Epidermal melanocyte (primary cell): Measurements from ENCODE around the gene AOPEP.

Source experiments
- DNase-seq: peaks from one replicate; pipeline ENCODE4 v3.0.0; 2011; ENCODE audit warnings: low spot score; ENCODE audit not compliant: insufficient read length

AOPEP gene

DNA sequence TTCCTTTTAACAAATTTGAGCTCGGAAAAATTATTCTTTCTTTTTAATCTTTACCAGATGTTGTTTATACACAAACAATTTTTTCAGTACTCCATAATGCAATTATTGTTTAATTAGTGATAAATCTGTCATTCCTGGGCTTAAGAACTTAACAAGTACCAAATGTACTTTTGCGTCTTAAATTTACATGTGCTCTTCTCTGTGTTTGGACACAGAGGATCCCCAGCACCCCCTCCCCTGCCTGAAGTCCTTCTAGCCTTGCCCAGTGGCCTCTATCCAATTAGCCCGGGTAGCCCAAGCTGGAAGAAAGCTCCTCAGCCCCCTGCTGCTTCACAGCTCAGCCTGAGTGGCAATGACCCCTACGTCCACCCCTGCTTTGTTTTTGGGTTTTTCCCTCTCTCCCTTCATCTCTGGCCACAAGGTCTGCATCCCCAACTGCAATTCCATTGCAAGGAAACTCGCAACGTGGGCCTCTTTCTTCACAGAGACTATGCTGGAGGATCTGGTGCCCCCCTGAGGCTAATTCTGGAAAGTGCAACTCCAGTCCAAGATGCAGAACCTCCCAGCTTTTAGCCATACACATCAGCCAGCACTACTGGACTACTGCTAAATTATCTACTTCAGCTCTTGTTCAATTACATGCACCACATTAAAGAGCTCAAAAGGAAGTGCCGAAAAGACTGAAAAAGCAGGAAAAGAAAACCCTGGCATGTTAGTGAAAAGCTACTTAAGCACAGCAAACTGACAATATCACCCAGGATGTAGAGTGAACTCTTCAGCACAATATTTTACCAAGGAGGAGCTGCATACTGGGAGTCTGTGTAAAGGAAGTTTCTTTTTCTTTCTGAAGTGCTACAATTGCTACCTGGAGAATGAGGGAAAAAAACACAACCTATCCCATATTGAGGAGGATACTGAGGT is 404.8 kb downstream of the AOPEP start:
- peak; percentile 81 for DNase-seq

DNA sequence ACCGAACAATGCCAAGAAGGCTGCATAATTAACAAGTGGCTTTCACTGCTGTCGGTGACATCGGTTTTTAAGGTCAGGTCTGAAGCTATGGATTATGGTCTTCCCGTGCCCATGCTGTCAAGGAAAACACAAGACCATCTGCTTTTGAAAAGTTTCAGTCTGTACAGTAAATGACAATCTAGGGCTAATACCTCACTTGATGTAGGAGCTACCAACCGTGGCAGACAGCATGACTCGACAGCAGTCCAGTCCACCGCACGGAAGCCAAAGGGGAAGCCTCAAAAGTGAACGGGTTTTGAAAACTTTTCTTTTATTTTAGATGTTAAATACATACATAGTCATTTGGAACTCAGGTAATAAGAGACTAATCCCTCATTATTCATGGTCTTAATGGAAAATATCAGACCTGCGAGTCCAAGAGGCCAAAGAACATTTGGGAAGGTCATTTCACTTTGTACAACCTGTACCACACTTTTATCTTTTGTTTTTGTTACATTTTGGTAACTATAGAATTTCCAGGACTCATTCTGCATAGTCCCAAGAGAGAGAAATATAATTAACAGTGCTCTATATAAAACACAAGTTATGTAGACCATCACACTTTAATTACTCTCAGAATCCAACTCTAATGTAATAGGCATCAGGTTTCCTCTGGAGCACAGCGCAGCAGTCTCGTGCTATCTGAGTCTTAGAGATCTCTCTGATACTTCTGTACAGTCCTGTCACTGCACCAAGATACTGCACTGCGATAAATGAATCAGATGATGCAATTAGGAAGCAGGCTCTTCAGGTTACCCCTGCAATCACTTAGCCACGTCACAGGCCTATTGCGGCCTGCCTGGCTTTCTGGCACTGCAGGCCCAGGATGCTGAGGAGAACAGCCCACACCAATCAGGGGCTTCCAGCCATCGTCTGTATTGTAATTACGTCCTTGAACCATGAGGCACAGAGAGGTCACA is 406.1 kb downstream of the AOPEP start:
- no peak for DNase-seq

DNA sequence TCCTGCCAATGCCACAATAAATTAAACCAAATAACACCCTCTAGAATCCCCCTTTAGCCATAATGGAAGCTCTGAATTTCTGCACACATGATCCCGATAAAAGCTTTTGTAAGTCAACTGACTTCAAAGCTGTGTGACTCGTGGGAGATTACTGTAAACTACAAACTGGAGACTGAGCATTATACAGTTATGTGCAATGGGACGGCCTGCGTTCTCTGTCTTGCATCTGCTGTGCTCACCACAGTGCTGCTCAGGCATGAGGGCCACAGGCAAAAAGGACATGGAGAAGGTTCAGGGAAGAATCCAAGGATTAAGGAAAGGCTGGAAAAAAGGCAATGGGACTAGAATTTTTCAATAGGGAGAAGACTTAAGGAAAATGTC is 406.8 kb downstream of the AOPEP start:
- DNase-seq = no peak

- no peak for DNase-seq
Observed at GRCh38 chr9:95134457-95134881, 408.0 kb downstream of the AOPEP start.

DNA sequence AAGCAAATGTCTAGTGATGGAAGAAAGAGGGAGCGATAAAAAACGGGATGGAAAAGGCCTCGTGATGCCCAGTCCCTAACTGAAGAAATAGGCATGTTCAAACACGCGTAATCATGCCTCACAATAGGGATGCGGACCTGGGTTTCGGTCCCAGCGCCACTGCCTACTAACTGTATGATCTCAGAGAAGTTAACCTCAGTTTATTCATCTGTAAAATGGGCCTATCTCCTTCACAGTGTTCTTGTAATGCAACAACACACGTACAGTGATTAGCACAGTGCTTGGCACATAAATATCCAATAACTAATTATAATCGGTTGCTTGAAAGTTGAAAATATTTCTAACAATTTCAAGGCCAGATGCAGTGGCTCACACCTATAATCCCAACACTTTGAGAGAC is 409.3 kb downstream of the AOPEP start:
- DNase-seq = no peak
